TTC549 (cell line): ENCODE results near the gene EIF4E1B.

Experiments used
- FAIRE-seq: peaks from 2 replicates; lab custom pipeline; 2012; peaks lifted over from hg19 to GRCh38; lab: Jason Lieb, UNC

EIF4E1B gene

DNA sequence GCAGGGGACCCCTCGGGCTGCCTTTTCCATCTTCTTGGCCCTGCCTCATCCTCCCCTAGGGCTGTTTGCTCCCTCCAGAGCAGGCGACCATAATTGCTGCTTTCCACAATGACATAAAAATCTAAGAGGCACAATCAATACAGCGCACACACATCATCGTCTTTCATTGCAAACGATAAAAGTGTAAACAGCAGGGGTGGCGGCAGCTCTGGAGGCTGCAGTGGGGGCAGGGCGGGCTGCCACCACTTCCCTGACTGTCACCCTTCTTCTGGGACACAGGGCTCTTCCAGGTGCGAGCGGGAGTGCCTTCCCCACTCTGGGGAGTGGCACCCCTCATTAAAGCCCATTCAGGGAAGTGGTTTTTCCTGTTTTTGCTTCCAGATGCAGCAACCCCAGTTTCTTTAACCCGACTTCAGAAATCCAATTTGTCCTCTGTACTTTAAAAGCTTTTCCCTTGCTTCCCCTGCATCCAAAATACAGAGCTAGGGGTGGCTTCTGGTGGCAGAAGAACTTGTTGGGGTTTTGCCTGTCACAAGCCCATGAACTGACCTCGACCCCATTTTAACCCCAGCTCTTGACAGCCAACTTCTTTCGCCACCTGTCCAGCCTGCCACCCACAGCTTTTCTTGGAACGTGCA lies 62.5 kb downstream of the EIF4E1B start:
- FAIRE-seq: no peak

DNA sequence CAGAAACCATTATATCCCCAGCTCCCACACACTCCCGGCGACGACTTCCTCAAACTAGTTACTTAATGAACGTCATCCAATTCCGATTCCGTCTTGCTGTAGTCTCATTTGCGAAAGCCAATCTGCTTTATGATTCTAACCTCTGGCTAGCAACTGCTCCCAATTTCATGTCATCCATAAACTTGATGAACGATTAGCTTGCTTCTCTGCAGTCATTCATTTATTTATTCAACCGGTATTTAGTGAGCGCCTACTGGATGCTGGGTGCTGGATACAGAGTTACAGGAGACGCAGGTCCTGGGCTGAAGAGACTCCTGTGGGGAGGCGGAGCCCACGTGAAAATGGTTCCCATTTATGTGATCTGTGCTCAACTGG lies 63.0 kb downstream of the EIF4E1B start:
- no peak for FAIRE-seq

DNA sequence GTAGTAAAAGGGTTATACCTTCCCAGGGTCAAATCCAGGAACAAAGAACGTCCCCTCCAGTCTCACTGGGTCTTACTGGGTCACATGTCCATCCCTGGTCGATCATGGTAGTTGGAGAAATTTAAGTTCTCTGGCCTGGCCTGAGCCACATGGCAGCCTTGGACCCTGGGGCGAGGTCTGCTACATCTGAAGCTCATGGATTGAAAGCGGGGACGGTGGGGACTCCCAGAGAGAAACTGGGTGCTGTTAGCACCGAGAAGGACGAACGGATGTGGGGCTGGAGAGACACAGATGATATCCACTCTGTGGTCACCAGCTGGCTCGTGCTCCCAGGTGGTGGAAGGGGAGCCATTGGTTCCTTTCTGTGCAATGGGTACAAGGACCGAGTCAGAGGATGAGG lies 63.7 kb downstream of the EIF4E1B start:
- no peak for FAIRE-seq

DNA sequence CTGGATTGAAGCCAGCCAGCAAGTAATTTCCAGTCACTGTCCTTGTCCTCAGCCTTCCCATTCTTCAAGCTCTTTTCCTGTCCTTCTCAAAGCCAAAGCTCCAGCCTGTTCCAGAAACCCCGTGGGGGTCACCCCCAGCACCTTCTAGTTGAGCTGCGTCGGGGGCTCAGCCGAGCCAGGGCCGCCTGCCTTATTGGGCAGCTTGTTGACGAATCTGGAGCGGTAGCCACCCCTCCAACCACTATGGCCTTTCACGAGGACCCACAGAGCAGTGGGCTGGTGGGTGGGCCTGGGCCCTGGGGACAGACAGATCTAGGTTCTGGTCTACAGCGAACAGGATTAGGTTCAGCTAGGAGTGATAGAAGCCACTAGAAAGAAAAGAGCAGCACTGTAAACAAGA lies 64.2 kb downstream of the EIF4E1B start:
- no peak for FAIRE-seq

DNA sequence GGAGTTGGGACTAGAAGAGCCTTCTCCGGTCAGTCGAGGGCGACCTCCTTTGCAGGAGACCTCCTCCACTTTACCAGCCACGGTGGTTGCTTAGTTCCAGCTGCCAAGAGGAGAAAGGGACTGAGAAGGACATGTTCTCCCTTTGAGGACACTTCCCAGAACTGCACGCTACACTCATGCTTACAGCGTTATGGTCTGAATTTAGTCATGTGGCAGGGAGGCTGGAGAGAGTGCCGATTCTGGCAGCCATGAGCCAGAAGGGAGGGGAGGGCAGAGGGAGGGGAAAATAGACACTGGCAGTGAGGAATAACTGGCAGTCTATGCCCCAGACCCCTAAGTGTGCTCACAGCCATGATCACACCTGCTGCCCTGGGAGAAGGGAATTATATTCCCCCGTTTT lies 64.6 kb downstream of the EIF4E1B start:
- FAIRE-seq: no peak
